Karpas-422 (cell line): Measurements from ENCODE around the gene RASEF. TPM values are rescaled to one million over a fixed set of nuclear protein-coding genes. Genes with fewer than 3 reads are reported as not detected.

ENCODE experiments used
- DNase-seq: peaks from one replicate; pipeline ENCODE4 v3.0.0-alpha.2; 2015
- H2AFZ ChIP-seq: fragments of 200-600 bp; sonication (generic); 2 replicates; pipeline ENCODE4 v1.6.1; 2014; ENCODE audit warnings: antibody characterized with exemption, low read length, mixed read lengths
- H3K27ac ChIP-seq: fragments of 200-600 bp; sonication (generic); 2 replicates; pipeline ENCODE4 v1.5.1; 2014; ENCODE audit warnings: mild to moderate bottlenecking, low read length, moderate library complexity
- H3K27me3 ChIP-seq: fragments of 200-600 bp; sonication (generic); 2 replicates; pipeline ENCODE4 v1.6.1; 2014; ENCODE audit warnings: low read length, mixed read lengths
- H3K36me3 ChIP-seq: fragments of 200-600 bp; sonication (generic); 2 replicates; pipeline ENCODE4 v1.6.1; 2014; ENCODE audit warnings: low read length, mixed read lengths; ENCODE audit not compliant: insufficient read depth
- H3K4me1 ChIP-seq: fragments of 200-600 bp; sonication (generic); 2 replicates; pipeline ENCODE4 v1.6.1; 2014; ENCODE audit warnings: mild to moderate bottlenecking, low read length, mixed read lengths
- H3K4me2 ChIP-seq: fragments of 200-600 bp; sonication (generic); 2 replicates; pipeline ENCODE4 v1.6.1; 2014; ENCODE audit warnings: low read length, low read depth, mild to moderate bottlenecking; ENCODE audit not compliant: poor library complexity, severe bottlenecking
- H3K4me3 ChIP-seq: fragments of 200-600 bp; sonication (generic); 2 replicates; pipeline ENCODE4 v1.5.1; 2014; ENCODE audit warnings: mild to moderate bottlenecking, antibody characterized with exemption, low read length, mixed read lengths
- H3K79me2 ChIP-seq: fragments of 200-600 bp; sonication (generic); 2 replicates; pipeline ENCODE4 v1.6.1; 2014; ENCODE audit warnings: mild to moderate bottlenecking, low read length, mixed read lengths
- H3K9ac ChIP-seq: fragments of 200-600 bp; sonication (generic); 2 replicates; pipeline ENCODE4 v1.6.0; 2014; ENCODE audit warnings: low read length
- H3K9me2 ChIP-seq: fragments of 200-600 bp; sonication (generic), shearing (Covaris generic); replicated peaks from 2 replicates; pipeline ENCODE4 v1.6.0; 2014; ENCODE audit warnings: mild to moderate bottlenecking, low read length, moderate library complexity; ENCODE audit not compliant: insufficient read depth
- H3K9me3 ChIP-seq: fragments of 300-700, 200-600 bp; sonication (generic); 2 replicates; pipeline ENCODE4 v1.6.1; 2014; ENCODE audit warnings: low read length, mixed read lengths
- H4K20me1 ChIP-seq: fragments of 200-600 bp; sonication (generic); 2 replicates; pipeline ENCODE4 v1.6.1; 2014; ENCODE audit warnings: mild to moderate bottlenecking, antibody characterized with exemption, low read length, low read depth; ENCODE audit not compliant: insufficient read depth
- total RNA-seq: library from RNA; depleted of rRNA; stranded (reverse); fragments of >200 nt; shearing (Covaris generic); gene quantifications from 2 replicates; pipeline ENCODE4 v1.2.3, GENCODE V29; 2014; ENCODE audit warnings: low replicate concordance

Gene RASEF
- total RNA-seq, 1 experiment from 2014 or later: 0.15 TPM

- Histone ChIP-seq H3K9me2 (no peaks in the 10 kb centered on the region), H3K4me2 (no peak overlapping the region), H3K79me2 (no peaks in the 10 kb centered on the region), H3K9ac (no peak overlapping the region), H3K27me3 (no peaks in the 10 kb centered on the region), H2AFZ (no peak overlapping the region), H4K20me1 (no peaks in the 10 kb centered on the region), H3K27ac (no peak overlapping the region), H3K36me3 (no peaks in the 10 kb centered on the region), H3K4me1 (peaks cover 35% of the 10 kb centered on the region), H3K9me3 (no peaks in the 10 kb centered on the region), H3K4me3 (no peak overlapping the region)
- DNase-seq: no peak
These were observed 43.7 kb downstream of the RASEF start for GRCh38 chr9:83019246-83019645.

- Histone ChIP-seq H3K36me3 (no peaks in the 10 kb centered on the region), H2AFZ (no peak overlapping the region), H3K4me2 (no peak overlapping the region), H4K20me1 (no peaks in the 10 kb centered on the region), H3K79me2 (no peaks in the 10 kb centered on the region), H3K9ac (no peak overlapping the region), H3K27ac (no peak overlapping the region), H3K4me3 (no peak overlapping the region), H3K27me3 (no peaks in the 10 kb centered on the region), H3K4me1 (peaks cover 12% of the 10 kb centered on the region; the same call in 1 of the 2 replicates), H3K9me3 (no peaks in the 10 kb centered on the region), H3K9me2 (no peaks in the 10 kb centered on the region)
- DNase-seq: no peak
These were observed 47.0 kb downstream of the RASEF start for GRCh38 chr9:83015897-83016296.

- H3K79me2 ChIP-seq: no peaks in the 10 kb centered on the region
- H3K4me3 ChIP-seq: no peak overlapping the region
- H3K9me2 ChIP-seq: no peaks in the 10 kb centered on the region
- peaks cover 11% of the 10 kb centered on the region; the same call in 1 of the 2 replicates for H3K4me1 ChIP-seq
- no peaks in the 10 kb centered on the region for H3K27me3 ChIP-seq
- no peaks in the 10 kb centered on the region for H3K36me3 ChIP-seq
- H3K9ac ChIP-seq: no peak overlapping the region
- H4K20me1 ChIP-seq: no peaks in the 10 kb centered on the region
- H3K4me2 ChIP-seq: no peak overlapping the region
- no peaks in the 10 kb centered on the region for H3K9me3 ChIP-seq
- DNase-seq: no peak
- H2AFZ ChIP-seq: no peak overlapping the region; the same call in 1 of the 2 replicates
- H3K27ac ChIP-seq: no peak overlapping the region
These were observed 48.9 kb downstream of the RASEF start for GRCh38 chr9:83013867-83014605.

DNA sequence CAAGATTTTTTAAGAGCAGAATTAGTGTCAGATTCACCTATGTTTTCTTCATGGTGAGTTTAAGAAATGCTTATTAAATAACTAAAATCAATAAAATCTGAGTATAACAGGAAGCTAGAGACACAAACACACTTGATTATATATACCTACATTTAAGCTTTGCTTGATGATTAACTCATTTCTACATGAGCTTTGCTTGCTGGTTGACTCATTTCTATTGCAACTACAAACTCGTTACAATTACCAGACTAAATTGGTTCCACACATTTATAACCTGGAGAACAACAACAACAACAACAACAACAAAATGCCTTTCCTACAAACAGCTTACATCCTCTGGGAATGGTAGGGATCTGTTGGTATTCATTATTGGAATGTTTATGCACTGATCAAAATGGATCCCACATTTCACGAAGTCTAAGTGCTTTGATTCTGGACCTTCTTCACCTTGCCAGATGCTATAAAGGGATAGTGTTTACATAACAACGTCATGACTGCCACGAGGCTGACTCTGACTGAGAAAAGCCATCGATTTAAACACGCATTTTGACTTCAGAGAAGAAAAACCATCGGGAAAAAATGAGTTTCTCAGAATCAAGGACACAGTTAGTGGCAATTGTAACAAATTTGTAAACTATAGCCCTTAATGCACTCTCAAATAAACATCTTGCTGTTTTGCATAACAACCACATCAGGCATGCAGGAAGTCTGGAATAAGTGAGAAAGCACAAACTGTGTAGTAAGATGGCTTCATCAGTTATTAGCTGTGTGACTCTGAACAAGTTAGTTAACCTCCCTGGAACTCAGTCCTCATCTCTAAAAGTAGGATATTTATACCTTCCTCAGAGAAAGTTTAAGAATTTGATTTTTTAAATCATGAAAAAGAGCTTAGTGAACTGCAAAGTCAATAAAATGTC is 49.8 kb downstream of the RASEF start:
- no peaks in the 10 kb centered on the region for H4K20me1 ChIP-seq
- H3K9ac ChIP-seq: no peak overlapping the region
- peaks cover 11% of the 10 kb centered on the region; the same call in 1 of the 2 replicates for H3K4me1 ChIP-seq
- H3K9me2 ChIP-seq: no peaks in the 10 kb centered on the region
- H3K36me3 ChIP-seq: no peaks in the 10 kb centered on the region
- H3K4me3 ChIP-seq: no peak overlapping the region
- H3K9me3 ChIP-seq: no peaks in the 10 kb centered on the region
- H2AFZ ChIP-seq: no peak overlapping the region
- no peaks in the 10 kb centered on the region for H3K79me2 ChIP-seq
- peak; percentile 38 for DNase-seq
- no peak overlapping the region for H3K4me2 ChIP-seq
- H3K27me3 ChIP-seq: no peaks in the 10 kb centered on the region
- no peak overlapping the region for H3K27ac ChIP-seq

- no peak overlapping the region for H3K4me2 ChIP-seq
- H3K27me3 ChIP-seq: no peaks in the 10 kb centered on the region
- H3K4me1 ChIP-seq: peaks cover 11% of the 10 kb centered on the region; the same call in 1 of the 2 replicates
- no peak overlapping the region for H3K27ac ChIP-seq
- H3K9me2 ChIP-seq: no peaks in the 10 kb centered on the region
- H3K4me3 ChIP-seq: no peak overlapping the region
- H2AFZ ChIP-seq: no peak overlapping the region
- no peaks in the 10 kb centered on the region for H4K20me1 ChIP-seq
- no peaks in the 10 kb centered on the region for H3K79me2 ChIP-seq
- H3K9me3 ChIP-seq: no peaks in the 10 kb centered on the region
- no peak overlapping the region for H3K9ac ChIP-seq
- H3K36me3 ChIP-seq: no peaks in the 10 kb centered on the region
- peak; percentile 26 for DNase-seq
These were observed 50.6 kb downstream of the RASEF start for GRCh38 chr9:83012168-83012921.

DNA sequence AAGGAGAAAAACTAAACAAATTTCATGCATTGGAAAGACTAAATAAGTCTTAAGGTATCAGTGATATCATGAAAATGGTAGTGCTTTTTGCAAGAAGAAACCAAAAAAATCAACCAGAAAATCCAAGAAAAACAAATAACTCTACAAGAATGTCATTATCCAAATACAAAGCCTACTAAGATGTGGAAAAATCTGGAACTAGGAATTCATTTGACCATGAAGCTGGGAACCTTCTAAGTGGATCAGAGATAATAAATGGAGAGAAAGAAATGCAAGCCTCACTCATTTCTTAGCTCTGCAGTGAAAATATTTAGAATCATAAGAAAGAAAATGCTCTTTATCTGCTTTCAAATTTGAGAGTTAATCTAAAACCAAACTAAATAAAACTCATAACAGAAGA is 51.3 kb downstream of the RASEF start:
- Histone ChIP-seq H3K27me3 (no peaks in the 10 kb centered on the region), H3K4me2 (no peak overlapping the region), H3K36me3 (no peaks in the 10 kb centered on the region), H2AFZ (no peak overlapping the region), H3K9ac (no peak overlapping the region), H3K9me3 (no peaks in the 10 kb centered on the region), H3K9me2 (no peaks in the 10 kb centered on the region), H3K4me1 (peaks cover 12% of the 10 kb centered on the region), H3K79me2 (no peaks in the 10 kb centered on the region), H3K27ac (no peak overlapping the region), H4K20me1 (no peaks in the 10 kb centered on the region), H3K4me3 (no peak overlapping the region)
- DNase-seq: peak; percentile 23

GRCh38 chr9:83007521-83008300 is 55.2 kb downstream of the RASEF start:
- Histone ChIP-seq H3K9ac (no peak overlapping the region), H3K9me3 (no peaks in the 10 kb centered on the region), H3K4me1 (peaks cover 19% of the 10 kb centered on the region), H4K20me1 (no peaks in the 10 kb centered on the region), H3K36me3 (no peaks in the 10 kb centered on the region), H3K4me2 (no peak overlapping the region), H3K9me2 (no peaks in the 10 kb centered on the region; the same call in 1 of the 2 replicates), H3K79me2 (no peaks in the 10 kb centered on the region), H3K4me3 (no peak overlapping the region), H2AFZ (no peak overlapping the region), H3K27me3 (no peaks in the 10 kb centered on the region), H3K27ac (no peak overlapping the region)
- no peak for DNase-seq
